KBM-7 (cell line): ENCODE data around the gene HGD.
"Not testable (repeated sequence)": the region's sequence is repeated elsewhere in the genome, so short reads cannot be mapped to it uniquely, and the experiment has no call there.

ENCODE experiments used
- DNase-seq: peaks from one replicate; pipeline ENCODE4 v3.0.0-alpha.2; 2015
- in situ Hi-C: fragments of 300-500 bp; cut with MboI; formaldehyde crosslinking; loops from 2 replicates; pipeline ENCODE4 v1.14.3; 2020; ENCODE audit warnings: low sequenced_read_pairs, low pct_unique_long_range_greater_than_20kb, mixed read lengths

HGD gene, protein sequence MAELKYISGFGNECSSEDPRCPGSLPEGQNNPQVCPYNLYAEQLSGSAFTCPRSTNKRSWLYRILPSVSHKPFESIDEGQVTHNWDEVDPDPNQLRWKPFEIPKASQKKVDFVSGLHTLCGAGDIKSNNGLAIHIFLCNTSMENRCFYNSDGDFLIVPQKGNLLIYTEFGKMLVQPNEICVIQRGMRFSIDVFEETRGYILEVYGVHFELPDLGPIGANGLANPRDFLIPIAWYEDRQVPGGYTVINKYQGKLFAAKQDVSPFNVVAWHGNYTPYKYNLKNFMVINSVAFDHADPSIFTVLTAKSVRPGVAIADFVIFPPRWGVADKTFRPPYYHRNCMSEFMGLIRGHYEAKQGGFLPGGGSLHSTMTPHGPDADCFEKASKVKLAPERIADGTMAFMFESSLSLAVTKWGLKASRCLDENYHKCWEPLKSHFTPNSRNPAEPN

DNA sequence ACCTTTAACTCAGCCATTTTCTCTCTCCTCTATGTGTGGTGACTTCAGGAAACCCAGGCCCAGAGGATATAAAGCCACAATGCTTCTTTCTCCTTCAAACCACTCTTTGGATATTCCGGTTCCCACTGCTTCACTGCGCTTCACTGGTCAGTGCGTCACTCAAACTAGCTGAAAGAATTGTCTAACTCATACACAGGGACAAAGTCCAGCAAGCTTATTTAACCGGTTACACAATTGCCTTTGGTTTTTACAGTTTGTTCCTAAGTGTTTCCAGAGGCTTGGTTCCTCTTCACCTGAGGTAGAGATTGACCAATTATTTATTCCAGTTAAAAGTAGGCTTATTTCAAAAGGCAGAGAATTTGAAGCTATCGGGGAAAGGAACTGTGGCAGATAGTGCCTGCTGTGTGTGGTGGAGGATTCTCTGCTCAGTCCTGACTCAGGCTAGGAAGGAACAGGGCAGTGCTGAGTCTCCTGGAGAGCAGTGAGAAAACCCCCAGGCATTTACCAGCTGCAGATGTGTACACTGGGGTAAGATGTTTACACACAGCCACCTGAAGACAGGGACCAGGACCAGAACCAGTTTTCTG lies at the start of gene HGD:
Gene HGD (minus strand): TSS at position 145 of the 587 bp plus-strand sequence. CDS start 128 bp downstream, at position 17.
- in situ Hi-C loops, result no loop called here
- no peak for DNase-seq

DNA sequence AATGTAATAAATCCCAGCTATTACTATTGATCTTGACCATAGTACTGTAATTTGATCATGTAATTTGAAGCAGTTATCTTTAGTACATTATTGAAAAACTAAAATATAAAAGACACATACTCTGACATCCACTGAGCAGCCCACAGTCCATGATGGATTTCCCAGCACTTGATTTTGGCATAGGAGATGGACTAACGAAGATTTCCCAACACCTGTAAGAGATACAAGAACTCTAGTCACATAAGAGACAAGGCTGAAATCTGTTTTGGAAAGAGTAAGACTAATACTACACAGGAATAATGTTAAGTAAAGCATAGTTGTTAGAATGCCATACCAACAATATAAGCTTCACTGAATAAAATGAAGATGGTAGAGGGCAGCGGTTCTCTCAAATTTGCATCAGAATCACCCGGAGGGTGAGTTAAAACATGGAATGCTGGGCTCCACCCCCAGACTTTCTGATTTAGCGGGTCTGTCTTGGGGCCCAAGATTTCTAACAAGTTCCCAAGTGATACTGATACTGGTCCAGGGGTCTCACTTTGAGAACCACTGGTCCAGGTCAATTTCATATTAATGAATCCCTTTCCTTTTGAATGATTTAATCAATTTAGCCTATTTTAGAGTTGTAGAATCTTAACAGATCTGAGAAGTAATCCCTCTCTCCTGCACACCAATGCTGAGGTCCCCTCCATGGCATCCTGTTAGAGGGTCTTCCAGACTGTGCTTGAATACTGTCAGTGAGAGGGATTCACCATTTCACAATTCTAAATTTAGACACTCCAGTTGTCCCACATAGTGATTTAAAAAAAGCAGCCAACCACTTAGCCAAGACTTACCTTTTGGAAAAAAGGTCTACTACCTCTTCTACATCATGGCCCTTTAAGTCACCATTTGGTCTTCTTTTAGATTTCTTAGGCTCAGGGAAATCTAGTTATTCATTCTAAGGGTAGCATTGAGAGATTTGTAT lies 48.8 kb upstream of the HGD start:
- in situ Hi-C loops, result no loop called here
- DNase-seq, result no peak

DNA sequence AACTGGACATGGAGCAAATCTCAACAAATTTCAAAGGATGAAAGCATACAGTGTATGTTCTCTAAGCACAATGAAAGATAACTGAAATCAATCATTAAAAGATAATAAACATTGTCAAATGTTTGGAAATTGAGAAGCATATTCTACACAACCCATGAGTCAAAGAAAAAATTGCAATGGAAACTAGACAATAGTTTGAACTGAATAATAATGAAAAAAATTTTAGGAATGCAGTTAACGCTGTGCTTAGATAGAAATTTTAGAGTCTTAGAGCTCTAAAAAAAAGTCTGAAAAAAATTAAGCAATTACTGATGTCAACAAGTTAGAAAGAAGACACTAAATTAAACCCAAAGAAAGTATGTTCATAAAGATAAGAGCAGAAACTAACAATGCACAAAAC lies 44.8 kb upstream of the HGD start:
- in situ Hi-C loops, result no loop called here
- DNase-seq, result no peak

DNA sequence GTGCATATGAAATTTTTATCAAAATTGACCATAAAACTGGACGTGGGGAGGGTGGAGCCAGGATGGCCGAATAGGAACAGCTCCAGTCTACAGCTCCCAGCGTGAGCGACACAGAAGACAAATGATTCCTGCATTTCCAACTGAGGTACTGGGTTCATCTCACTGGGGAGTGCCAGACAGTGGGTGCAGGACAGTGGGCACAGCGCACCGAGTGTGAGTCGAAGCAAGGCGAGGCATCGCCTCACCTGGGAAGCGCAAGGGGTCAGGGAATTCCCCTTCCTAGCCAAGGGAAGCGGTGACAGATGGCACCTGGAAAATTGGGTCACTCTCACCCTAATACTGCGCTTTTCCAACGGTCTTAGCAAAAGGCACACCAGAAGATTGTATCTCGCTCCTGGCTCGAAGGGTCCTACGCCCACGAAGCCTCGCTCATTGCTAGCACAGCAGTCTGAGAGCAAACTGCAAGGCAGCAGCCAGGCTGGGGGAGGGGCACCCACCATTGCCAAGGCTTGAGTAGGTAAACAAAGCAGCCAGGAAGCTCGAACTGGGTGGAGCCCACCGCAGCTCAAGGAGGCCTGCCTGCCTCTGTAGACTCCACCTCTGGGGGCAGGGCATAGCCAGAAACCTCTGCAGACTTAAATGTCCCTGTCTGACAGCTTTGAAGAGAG lies 37.3 kb upstream of the HGD start:
- in situ Hi-C loops, DNase-seq: not testable (repeated sequence)

DNA sequence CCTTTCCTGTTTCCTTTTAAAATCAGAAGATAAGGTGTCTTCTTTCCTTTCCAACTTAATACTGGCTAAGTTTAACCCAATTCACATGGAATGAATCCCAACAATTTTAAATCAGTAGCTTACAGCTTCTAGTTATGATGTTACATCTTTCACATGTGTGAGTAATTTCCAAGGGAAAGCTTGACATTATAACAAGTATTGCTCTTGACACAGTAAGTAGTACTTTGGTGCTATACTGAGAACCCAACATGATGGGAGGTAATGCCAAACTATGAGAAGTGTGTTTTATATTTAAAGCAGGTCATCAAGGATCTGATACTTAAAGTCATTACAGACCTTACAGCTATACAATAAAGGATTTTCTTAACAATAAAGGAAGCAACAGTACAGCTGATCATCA lies 31.2 kb upstream of the HGD start:
- no peak for DNase-seq
- in situ Hi-C loops, result no loop called here

DNA sequence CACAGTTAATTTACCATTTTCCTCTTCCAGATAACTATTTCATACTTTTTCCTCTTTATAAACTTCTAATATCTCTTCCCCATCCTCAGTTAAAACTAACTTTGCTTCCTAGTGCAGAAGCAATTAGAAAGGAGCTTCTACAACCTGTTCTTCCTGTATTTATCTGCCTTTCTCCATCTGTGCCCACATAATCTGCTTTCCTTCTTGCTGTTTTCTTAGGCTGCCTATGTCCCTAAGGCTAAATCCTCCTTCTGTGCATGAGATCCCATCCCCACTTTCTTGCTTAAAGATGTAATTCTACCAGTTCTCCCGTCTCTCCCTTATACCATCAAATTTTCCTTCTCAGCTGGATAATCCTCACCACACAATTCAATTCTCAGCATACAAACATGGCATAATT lies 28.3 kb upstream of the HGD start:
- in situ Hi-C loops, result no loop called here
- DNase-seq, result no peak

DNA sequence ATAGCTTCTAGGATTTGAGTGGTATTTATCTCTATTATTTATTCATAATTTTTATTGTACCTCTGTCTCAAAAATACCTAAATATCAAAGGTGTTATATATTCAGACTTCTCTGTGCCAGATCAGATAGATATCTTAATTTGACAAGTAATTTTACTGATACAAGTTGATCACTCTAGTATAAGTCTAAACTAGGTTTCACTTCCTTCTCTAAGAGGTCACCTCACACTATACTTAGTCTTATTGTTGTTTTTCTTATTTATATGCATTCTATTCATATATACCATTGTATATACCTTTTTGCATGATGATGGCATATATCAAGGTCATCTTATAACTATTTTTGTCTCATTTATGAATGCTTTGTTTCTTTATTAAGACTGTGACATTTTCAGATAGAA lies 26.4 kb upstream of the HGD start:
- in situ Hi-C loops, result no loop called here
- DNase-seq, result no peak

DNA sequence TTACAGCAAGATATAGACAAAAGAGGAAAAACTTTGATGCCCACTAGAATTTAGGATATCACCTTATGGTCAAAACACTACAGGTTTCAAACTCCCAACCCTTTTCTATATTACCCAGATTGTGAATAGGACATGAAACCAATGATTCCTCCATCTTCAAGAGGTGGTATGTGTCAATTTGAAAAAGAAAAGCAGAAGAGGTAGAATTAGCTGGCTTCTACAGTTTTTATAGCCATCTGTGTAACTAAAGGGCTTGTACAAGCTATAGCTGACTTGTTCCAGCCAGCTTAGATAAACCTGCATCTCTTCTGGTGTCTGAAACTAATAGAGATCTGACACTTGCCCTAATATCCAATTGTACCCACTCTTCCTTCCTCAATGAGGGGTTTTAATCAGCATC lies 24.9 kb upstream of the HGD start:
- DNase-seq, result no peak
- in situ Hi-C loops, result no loop called here

DNA sequence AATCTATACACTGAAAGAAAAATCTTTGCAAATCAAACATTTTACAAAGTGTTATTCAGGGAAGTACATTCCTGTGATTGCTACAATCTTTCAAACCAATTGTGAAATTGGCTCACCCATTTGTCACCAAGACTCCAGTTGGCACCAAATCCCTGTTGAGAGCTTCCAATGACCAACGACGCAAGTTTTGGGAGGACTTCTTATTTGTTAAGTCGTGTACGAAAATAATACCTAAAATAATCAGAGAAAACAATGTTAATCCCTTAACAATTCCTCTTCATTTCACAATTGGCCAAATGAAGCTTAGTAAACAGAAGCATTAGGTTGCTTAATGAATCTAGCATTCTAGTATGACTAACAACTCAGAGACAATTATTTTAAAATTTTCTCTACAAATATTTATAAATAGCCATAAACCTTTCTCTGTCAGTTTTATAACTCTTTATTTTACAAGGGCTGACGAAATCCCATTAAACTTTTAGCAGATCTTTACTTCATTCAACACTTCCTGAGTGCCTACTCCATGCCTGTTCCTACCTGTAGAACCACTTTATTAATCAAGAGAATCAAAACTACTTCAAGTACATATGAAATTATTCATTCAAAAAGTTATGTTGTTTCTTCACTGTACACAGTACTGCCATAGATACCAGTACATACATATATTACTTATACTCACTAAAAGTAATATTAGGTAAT lies 24.0 kb upstream of the HGD start:
- no peak for DNase-seq
- in situ Hi-C loops, result no loop called here

DNA sequence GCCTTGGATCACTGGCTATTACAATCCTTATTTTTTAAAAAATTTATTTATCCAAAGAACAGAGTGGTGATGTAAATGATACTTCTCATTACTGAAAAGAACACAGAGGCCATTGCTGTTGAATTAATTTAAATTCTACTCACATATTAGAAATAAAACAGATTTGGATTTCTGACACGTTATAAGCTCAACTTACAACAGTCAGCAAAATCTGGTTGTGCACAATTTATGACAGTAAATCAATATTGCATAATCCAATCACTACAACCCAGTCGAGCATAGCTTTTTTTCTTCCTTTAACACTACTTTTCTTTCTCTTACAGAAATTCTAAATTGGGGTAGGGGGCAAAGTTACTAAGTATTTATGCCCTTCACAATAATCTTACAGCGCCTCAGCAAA lies 17.3 kb upstream of the HGD start:
- in situ Hi-C loops, result no loop called here
- no peak for DNase-seq

DNA sequence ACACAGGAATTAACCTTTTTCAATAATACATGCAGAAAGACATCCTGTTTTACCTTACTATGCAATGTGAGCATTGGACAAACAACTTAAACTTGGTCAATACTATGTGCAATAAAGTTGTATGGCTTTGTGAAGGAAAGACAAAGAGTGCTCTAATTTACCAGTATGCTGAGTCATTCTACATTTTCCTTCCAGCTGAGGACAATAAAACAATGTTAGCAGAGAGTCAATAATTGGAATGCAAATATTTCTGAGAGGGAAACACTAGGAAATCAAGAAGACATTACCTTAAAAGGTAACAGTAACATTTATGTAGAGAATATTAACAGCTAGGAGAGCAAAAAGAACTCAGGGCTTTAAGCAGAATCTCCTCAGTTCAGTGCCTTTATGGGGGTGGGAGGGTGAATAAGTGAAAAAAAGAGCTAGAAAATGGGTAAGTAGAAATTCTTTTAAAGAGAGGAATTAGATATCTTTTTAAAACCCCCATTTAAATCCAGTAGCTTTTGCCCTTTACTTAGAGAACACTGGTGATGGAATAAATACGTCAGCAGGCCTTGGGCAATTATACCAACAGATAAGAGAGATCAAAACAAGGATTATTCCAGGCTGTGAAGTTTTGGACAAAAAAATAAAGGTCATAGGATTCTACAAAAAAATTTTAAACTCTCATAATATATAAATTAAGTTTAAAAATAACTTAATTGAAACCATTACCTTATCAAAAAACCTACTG lies 11.6 kb upstream of the HGD start:
- in situ Hi-C loops, result no loop called here
- no peak for DNase-seq

DNA sequence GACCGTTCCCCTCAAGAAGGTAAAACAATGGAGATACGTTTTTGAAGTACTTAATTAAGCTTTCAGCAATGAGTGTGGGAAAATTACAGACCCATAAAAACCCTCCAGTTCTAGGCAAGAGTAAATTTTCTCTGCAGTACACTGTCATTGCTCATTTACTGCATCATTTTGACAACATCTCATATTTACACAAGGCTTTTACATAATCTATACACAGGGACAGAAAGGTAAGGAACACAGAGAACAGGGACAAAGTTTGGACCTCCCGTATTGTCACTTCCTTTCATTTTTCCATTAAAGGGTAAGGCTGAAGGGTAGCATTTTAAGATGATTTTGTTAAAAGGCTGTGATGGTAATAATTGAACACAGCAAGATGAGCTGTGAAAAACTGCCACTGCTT lies 7.4 kb upstream of the HGD start:
- DNase-seq, result no peak
- in situ Hi-C loops, result no loop called here

DNA sequence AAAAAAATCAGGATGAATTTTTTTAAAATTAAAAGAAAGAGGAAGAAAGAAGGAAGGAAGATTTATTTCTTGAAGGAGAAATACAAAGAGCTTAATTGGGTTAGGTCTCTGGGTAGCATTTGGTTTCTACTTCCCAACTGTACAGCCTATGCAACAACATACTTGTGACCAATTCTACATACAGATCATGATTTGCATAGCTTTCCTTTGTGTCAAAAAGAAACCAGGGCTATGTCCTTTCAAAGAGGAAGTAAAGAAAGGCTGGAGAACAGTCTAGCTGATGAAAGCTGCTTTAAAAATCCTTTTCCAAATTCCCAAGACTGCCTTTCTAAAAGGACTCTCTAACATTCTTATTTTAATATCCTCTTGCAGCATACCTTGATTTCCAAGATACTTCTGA lies 6.1 kb upstream of the HGD start:
- in situ Hi-C loops, result no loop called here
- peak; percentile 11 for DNase-seq

DNA sequence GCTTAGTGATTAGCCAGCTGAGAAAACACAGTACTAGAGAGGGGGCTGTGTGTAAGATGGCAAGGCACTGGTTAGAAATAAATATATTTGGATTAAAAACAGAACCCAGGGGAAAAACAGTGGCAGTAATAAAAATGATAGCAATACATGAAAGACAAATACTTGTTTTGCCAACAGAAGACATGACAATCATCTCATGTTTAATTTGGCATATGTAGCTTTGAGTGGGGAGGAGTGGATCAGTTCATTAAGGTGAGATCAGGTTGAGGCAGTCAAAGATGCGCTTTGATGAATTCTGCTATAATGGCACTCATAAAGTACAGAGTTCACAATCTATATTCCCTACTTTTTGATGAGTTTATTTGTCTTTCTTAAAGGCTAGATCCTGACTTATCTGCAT lies 3.4 kb upstream of the HGD start:
- in situ Hi-C loops, result no loop called here
- no peak for DNase-seq

DNA sequence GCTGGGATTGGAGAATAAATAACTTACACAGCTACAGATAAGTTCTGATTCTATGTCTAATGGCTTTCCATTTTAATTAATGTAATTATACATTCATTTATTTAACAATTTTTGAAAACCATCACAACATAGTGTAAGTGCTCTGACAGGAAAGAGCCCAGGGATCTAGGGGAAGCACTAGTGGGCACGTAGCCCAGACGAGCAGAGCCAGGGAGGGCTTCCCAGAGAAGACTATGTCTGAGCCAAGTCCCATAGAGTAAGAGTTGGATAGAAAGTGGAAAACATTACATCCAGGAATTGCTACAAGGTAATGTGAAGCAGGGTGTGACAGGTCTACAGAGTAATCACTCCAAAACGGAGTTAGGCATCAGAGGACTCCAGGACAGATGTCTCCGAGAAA lies 2.9 kb upstream of the HGD start:
- DNase-seq, result no peak
- in situ Hi-C loops, result no loop called here

DNA sequence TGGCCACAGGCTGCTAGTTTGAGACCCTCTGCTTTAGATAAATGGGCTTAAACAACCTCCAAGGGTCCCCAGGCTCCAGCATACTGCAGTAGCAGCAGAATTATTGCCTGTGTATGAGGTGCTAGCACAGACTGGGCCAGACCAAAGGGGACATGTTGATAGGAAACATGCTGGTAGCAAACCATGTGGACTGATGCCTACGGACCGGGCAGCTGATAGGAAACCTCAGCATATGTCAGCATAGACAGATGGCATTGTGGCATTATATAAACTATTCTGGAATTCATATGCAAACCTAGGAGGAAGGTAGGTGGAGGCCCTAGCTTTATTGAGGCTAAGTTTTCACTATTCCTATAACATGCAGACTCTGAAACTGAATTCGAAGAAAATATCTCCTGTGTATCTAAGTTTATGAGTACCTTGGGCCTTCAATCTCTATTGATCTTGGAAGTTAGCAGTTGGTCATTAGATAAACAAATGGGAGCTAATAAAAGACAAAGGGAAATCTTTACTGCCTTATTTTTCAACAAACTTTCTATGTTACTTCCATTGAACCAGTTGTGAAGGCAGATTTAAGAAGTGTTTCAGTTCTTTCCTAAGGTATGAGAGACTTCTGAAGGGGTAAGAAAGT lies 1.7 kb upstream of the HGD start:
- no peak for DNase-seq
- in situ Hi-C loops, result no loop called here

DNA sequence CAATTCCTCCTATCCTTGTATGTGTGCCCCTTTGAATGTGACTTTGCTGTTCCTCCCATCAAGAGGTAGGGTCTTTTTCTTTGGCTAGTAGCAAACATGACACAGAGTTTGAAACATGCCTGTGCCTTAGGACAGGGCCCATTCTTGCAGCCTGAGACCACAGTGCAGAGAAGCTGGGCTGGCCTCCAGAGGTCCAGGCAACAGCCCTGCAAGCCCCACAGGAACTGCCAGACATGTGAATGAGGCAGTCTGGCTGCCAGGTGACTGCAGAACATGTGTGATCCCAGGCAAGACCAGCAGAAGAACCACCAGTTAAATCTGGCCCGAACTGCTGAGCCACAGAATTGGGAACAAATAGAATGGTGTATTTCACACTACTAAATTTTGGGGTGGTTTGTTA lies 1.2 kb upstream of the HGD start:
- peak; percentile 15 for DNase-seq
- in situ Hi-C loops, result no loop called here
